Activated CD4-positive, alpha-beta T cell treated with anti-CD3 and anti-CD28 coated beads, Interleukin-2, amount 50 U/mL, for 16 hours (primary cell): Measurements from ENCODE around the gene RAB4B.
A peak's percentile ranks its signal among the peaks of the same experiment; 100 is the strongest.
"Not testable (repeated sequence)": the region's sequence is repeated elsewhere in the genome, so short reads cannot be mapped to it uniquely, and the experiment has no call there.

Source experiments
- DNase-seq: peaks from one replicate; pipeline ENCODE4 v3.0.0-alpha.2; 2020

Gene RAB4B

DNA sequence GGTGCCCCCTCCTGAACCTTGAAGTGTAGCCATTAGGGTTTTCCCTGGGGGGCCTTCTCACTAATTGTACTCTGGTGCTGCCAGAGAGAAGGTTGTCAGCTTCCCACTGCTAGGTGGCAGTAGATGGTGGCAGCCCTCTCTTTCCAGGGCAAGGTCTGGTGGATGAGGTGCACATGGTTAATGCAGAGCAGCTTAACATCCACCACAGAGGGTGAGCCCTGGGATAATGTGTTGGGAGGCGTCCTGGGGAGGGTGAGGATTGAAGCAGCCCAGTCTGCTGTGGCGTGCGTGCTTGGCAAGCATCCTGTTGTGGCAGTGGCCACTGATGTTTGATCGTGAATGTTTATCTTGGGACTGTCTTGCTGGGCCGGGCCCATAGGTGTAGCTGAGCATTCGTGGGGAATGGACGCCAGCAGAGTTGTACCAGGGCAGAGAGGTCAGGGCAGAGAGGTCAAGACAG, 26.8 kb downstream of the RAB4B start:
- no peak for DNase-seq

- DNase-seq: no peak
These were observed 27.3 kb downstream of the RAB4B start for GRCh38 chr19:40805258-40805868.

DNA sequence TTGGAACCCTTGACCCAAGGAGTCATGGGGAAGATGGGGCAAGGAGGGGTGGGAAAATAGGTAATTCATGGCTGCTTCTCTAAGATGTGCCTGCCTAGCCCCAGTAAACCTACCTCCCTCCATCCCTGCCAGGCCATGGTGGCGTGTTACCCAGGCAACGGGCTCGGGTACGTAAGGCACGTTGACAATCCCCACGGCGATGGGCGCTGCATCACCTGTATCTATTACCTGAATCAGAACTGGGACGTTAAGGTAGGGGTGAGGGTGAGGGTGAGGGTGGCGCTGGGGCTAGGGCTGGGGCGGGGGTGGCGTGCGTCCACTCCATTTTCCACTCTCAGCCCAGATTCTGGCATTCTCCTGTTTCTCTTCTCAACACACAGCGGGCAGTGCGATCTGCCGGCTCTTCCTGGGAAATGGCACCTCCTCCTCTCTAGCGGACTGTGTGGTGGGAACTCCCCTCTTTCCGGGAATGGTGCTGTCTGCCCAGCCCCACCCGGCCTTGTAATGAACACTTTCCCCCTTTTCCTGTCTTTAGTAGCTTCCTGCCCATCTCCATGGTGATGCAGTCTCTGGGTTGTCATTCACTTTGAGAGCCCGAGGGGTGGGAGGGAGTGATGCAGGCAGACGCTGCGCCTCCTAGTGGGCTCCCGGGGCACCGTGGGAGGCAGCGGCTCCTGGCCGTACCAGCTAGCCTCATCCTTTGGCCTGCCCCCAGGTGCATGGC, 28.5 kb downstream of the RAB4B start:
- peak; percentile 85 for DNase-seq

DNA sequence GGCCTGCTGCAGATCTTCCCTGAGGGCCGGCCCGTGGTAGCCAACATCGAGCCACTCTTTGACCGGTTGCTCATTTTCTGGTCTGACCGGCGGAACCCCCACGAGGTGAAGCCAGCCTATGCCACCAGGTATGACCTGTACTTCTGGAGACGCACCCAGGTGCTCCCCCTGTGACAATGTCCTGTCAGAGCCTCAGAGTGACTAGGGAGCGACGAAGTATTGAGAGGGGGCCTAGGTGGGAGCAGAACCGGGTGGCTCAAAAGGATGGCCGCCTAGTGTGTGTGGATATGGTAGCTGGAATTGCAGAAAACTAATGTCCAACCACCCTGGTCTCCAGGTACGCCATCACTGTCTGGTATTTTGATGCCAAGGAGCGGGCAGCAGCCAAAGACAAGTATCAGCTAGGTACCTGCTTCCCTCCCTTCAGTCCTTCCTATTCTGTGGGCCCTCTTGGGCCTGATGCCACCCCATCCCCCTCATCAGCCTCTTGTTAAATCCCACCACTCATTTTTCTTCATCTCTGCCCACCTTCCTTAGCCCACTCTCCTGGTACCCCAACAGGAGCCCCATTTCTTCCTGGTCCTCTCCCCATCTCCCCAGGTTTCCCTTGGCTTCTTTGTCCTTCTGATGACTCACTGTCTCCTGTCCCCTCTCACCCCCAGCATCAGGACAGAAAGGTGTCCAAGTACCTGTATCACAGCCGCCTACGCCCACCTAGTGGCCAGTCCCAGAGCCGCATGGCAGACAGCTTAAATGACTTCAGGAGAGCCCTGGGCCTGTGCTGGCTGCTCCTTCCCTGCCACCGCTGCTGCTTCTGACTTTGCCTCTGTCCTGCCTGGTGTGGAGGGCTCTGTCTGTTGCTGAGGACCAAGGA, 29.3 kb downstream of the RAB4B start:
- no peak for DNase-seq

DNA sequence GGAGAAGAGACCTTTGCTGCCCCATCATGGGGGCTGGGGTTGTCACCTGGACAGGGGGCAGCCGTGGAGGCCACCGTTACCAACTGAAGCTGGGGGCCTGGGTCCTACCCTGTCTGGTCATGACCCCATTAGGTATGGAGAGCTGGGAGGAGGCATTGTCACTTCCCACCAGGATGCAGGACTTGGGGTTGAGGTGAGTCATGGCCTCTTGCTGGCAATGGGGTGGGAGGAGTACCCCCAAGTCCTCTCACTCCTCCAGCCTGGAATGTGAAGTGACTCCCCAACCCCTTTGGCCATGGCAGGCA, 29.9 kb downstream of the RAB4B start:
- DNase-seq: no peak

- DNase-seq: no peak
These were observed 30.4 kb downstream of the RAB4B start for GRCh38 chr19:40808497-40808896.

- DNase-seq: no peak
These were observed 31.5 kb downstream of the RAB4B start for GRCh38 chr19:40809358-40810086.

- DNase-seq: no peak
These were observed 32.1 kb downstream of the RAB4B start for GRCh38 chr19:40810160-40810559.

DNA sequence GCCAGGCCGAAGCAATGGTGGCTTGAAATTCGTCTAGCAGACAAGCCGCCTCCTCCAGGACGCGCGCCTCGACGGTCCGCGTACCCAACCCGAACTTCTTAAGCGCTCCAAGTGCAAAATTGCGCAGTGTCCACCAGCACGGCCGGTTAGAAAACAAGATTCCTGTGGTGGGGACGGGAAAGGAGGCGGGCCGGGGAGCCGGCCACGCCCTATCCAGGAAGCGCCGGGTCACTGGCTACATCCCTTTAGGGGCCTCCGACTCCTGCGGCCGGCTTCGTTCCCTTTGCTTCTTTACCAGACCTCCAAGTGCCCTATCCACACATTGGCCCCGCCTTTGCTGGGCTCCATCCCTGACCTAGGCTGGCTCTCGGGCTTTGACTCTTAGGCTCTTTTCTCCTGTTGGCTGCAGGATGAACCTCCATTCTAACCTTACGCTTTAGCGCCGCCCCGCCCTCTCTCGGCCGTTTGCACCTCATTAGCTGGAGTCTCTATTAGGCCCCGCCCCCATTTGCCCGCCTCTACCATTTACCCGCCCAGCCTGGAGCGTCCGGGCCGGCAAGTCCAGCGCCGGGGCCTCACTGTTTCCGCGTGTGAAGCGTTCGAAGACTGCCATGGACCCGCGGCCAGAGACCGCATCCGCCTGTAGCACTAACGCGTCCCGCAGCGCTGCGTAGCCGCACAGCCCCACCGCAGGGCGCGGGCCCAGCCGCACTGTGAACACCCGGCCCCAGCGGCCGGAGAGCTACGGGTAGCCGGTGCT, 32.8 kb downstream of the RAB4B start:
- DNase-seq: peak; percentile 54

GRCh38 chr19:40811478-40812341, 33.7 kb downstream of the RAB4B start:
- DNase-seq: no peak

DNA sequence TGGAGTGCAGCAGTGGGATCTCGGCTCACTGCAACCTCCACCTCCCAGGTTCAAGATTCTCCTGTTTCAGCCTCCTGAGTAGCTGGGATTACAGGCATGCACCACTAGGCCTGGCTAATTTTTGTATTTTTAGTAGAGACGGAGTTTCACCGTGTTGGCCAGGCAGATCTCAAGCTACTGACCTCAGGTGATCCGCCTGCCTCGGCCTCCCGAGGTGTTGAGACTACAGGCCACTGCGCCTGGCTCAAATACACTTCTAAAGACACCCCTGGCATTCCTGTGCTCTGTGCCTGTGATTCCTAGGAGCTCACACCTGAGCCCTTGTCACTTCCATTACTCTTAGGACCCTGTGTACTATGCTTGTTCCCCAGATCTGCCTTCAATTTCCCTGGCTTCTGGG, 34.5 kb downstream of the RAB4B start:
- not testable (repeated sequence) for DNase-seq

GRCh38 chr19:40813182-40813581, 35.1 kb downstream of the RAB4B start:
- DNase-seq: no peak

- DNase-seq: no peak
These were observed 37.2 kb downstream of the RAB4B start for GRCh38 chr19:40815223-40815622.

GRCh38 chr19:40818480-40819399, 40.7 kb downstream of the RAB4B start:
- peak; percentile 70 for DNase-seq

DNA sequence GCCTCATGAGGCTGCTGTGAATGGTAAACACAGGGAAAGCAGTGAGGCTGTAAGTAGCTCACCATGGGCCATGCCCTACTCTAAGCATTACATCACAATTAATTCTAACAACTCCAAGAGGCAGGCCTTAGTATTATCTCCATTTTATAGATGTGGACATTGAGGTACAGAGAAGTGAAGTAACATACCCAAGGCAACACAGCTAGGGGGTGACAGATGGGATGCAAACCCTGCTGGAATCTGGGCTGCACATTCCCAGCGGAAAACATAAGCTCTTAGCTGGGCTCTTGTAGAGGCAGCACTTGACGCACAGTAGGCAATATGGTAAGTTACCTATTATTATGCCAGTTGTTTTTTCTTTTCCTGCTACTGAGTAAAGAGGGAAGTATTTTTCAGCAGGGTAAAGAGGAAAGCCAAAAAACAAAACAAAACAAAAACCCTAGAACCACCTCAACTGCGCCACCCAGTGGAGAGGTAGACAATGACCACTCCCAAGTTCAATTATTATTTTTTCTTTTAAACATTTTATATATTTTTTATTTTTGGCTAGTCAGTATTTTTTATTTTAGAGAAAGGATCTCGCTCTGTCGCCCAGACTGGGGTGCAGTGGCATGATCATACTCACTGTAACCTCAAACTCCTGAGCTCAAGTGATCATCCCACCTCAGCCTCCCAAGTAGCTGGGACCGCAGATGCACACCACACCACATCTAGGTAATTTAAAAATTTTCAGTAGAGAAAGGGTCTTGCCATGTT, 41.6 kb downstream of the RAB4B start:
- DNase-seq: peak; percentile 53

DNA sequence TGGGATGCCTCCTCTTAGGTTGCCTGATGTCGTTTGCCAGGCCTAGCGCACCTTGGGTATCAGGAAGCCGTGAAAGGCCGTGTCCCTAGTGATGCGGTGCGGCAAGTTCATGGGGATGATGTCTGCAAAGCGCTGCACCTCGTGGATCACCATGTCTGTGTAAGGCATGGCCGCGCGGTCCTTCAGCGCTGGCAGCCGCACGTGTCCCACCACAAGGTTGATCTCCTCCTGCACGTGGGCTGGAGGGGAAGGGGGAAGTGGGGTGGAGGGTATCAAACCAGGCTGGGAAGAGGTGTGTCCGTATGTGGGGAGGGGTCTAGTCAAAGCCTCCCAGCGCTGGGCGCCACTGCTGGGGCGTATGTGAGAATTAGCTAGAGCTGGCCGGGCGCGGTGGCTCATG, 44.1 kb downstream of the RAB4B start:
- no peak for DNase-seq

DNA sequence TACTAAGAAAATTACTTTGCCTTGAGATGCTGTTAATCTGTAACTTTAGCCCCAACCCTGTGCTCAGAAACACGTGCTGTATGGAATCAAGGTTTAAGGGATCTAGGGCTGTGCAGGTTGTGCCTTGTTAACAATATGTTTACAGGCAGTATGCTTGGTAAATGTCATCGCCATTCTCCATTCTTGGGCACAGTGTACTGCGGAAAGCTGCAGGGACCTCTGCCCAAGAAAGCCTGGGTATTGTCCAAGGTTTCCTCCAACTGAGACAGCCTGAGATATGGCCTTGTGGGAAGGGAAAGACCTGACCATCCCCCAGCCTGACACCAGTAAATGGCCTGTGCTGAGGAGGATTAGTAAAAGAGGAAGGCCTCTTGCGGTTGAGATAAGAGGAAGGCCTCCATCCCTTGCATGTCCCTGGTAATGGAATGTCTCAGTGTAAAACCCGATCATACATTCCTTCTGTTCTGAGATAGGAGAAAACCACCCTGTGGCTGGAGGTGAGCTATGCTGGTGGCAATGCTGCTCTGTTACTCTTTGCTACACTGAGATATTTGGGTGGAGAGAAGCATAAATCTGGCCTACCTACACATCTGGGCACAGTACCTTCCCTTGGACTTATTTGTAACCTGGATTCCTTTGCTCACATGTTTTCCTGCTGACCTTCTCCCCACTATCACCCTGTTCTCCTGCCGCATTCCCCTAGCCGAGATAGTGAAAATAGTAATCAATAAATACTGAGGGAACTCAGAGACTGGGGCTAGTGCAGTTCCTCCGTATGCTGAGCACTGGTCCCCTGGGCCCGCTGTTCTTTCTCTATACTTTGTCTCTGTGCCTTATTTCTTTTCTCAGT, 44.9 kb downstream of the RAB4B start:
- not testable (repeated sequence) for DNase-seq

DNA sequence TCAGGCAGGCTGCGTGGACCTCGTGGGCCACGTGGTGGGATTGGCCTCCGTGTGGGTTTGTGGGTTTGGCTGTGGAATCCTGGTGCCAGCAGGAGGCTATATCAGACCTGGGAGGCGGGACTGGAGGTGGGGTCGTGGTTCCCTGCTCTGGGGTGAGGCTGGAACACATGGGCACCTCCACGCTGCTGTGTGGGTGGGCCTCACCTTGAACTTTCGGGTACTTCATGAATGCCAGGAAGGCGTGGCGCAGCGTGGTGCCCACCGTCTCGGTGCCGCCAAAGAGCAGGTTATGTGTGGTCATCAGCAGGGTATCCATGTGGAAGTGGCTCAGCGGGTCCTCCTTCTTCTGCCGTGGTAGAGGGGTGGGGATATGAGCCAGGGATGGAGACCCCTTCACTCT, 46.9 kb downstream of the RAB4B start:
- not testable (repeated sequence) for DNase-seq
